ENCODE results near the gene BANF2. TPM values are rescaled to one million over a fixed set of nuclear protein-coding genes. Genes with fewer than 3 reads are reported as not detected.

The BANF2 gene
- total RNA-seq, 1 donor: not detected

GRCh38 chr20:17688965-17689364 is 10.8 kb upstream of the BANF2 start:
- H3K4me3 ChIP-seq (ENCODE audit: insufficient read depth, low read length): no peak overlapping the region
- no peak overlapping the region for H3K4me2 ChIP-seq (ENCODE audit: insufficient read depth, low read length)
- no peaks in the 10 kb centered on the region for H3K36me3 ChIP-seq (ENCODE audit: insufficient read depth, low read length)
- no peak for TF ChIP-seq CTCF (IDR thresholded peaks at IDR 0.05; ENCODE audit: extremely low read depth, low read depth, low read length)
- H3K4me1 ChIP-seq (ENCODE audit: insufficient read depth, low read length): peaks cover 4% of the 10 kb centered on the region
- no peaks in the 10 kb centered on the region for H4K20me1 ChIP-seq (ENCODE audit: insufficient read depth, low read length)
- H3K27ac ChIP-seq (ENCODE audit: low read depth, low read length): no peak overlapping the region
- DNase-seq (ENCODE audit: insufficient read length, low spot score, missing footprints): no peak
- no peak overlapping the region for H2AFZ ChIP-seq (ENCODE audit: low read length)
- peaks cover 41% of the 10 kb centered on the region for H3K27me3 ChIP-seq (ENCODE audit: insufficient read depth, low read length)
- H3K9me3 ChIP-seq (ENCODE audit: low read depth, low read length): no peaks in the 10 kb centered on the region
- H3K79me2 ChIP-seq (ENCODE audit: insufficient read depth, low read length): no peaks in the 10 kb centered on the region

- Histone ChIP-seq H3K27ac (ENCODE audit: low read depth, low read length) (no peak overlapping the region), H3K79me2 (ENCODE audit: insufficient read depth, low read length) (no peaks in the 10 kb centered on the region), H4K20me1 (ENCODE audit: insufficient read depth, low read length) (no peaks in the 10 kb centered on the region), H3K36me3 (ENCODE audit: insufficient read depth, low read length) (no peaks in the 10 kb centered on the region), H3K9me3 (ENCODE audit: low read depth, low read length) (no peaks in the 10 kb centered on the region), H3K27me3 (ENCODE audit: insufficient read depth, low read length) (peaks cover 35% of the 10 kb centered on the region), H2AFZ (ENCODE audit: low read length) (no peak overlapping the region), H3K4me2 (ENCODE audit: insufficient read depth, low read length) (no peak overlapping the region), H3K4me3 (ENCODE audit: insufficient read depth, low read length) (no peak overlapping the region), H3K4me1 (ENCODE audit: insufficient read depth, low read length) (peaks cover 4% of the 10 kb centered on the region)
- TF ChIP-seq CTCF (IDR thresholded peaks at IDR 0.05; ENCODE audit: extremely low read depth, low read depth, low read length): no peak
- no peak for DNase-seq (ENCODE audit: insufficient read length, low spot score, missing footprints)
These were observed 9.6 kb upstream of the BANF2 start for GRCh38 chr20:17690144-17690543.

GRCh38 chr20:17691758-17692157 is 8.0 kb upstream of the BANF2 start:
- Histone ChIP-seq H3K4me1 (ENCODE audit: insufficient read depth, low read length) (peaks cover 4% of the 10 kb centered on the region), H4K20me1 (ENCODE audit: insufficient read depth, low read length) (no peaks in the 10 kb centered on the region), H3K79me2 (ENCODE audit: insufficient read depth, low read length) (no peaks in the 10 kb centered on the region), H3K4me2 (ENCODE audit: insufficient read depth, low read length) (no peak overlapping the region), H3K27me3 (ENCODE audit: insufficient read depth, low read length) (peaks cover 24% of the 10 kb centered on the region), H3K4me3 (ENCODE audit: insufficient read depth, low read length) (no peak overlapping the region), H3K36me3 (ENCODE audit: insufficient read depth, low read length) (no peaks in the 10 kb centered on the region), H3K27ac (ENCODE audit: low read depth, low read length) (no peak overlapping the region), H2AFZ (ENCODE audit: low read length) (no peak overlapping the region), H3K9me3 (ENCODE audit: low read depth, low read length) (no peaks in the 10 kb centered on the region)
- DNase-seq (ENCODE audit: insufficient read length, low spot score, missing footprints): no peak
- TF ChIP-seq CTCF (IDR thresholded peaks at IDR 0.05; ENCODE audit: extremely low read depth, low read depth, low read length): no peak

- no peak overlapping the region for H3K4me3 ChIP-seq (ENCODE audit: insufficient read depth, low read length)
- H4K20me1 ChIP-seq (ENCODE audit: insufficient read depth, low read length): no peaks in the 10 kb centered on the region
- H2AFZ ChIP-seq (ENCODE audit: low read length): peak overlapping the region; percentile 11
- H3K9me3 ChIP-seq (ENCODE audit: low read depth, low read length): no peaks in the 10 kb centered on the region
- H3K79me2 ChIP-seq (ENCODE audit: insufficient read depth, low read length): no peaks in the 10 kb centered on the region
- TF ChIP-seq CTCF (IDR thresholded peaks at IDR 0.05; ENCODE audit: extremely low read depth, low read depth, low read length): no peak
- H3K36me3 ChIP-seq (ENCODE audit: insufficient read depth, low read length): no peaks in the 10 kb centered on the region
- peaks cover 4% of the 10 kb centered on the region for H3K4me1 ChIP-seq (ENCODE audit: insufficient read depth, low read length)
- peaks cover 17% of the 10 kb centered on the region for H3K27me3 ChIP-seq (ENCODE audit: insufficient read depth, low read length)
- H3K4me2 ChIP-seq (ENCODE audit: insufficient read depth, low read length): peak overlapping the region; percentile 13
- no peak for DNase-seq (ENCODE audit: insufficient read length, low spot score, missing footprints)
- H3K27ac ChIP-seq (ENCODE audit: low read depth, low read length): no peak overlapping the region
These were observed 6.2 kb upstream of the BANF2 start for GRCh38 chr20:17693444-17694001.

All from osteoblast (primary cell).